MG63 (cell line): ENCODE data around the gene TCEA2. TPM values are rescaled to one million over a fixed set of nuclear protein-coding genes. Genes with fewer than 3 reads are reported as not detected.
A peak's percentile ranks its signal among the peaks of the same experiment; 100 is the strongest.

Experiments used
- DNase-seq: peaks from one replicate; pipeline ENCODE4 v3.0.0-alpha.2; 2020
- H3K27me3 ChIP-seq: fragments of 250-450 bp; sonication (Bioruptor Pico); 2 replicates; pipeline ENCODE4 v1.5.1; 2020; ENCODE audit warnings: mild to moderate bottlenecking, moderate library complexity
- H3K36me3 ChIP-seq: fragments of 250-450 bp; sonication (Bioruptor Pico); 2 replicates; pipeline ENCODE4 v1.5.1; 2020; ENCODE audit warnings: mild to moderate bottlenecking, moderate library complexity
- H3K4me3 ChIP-seq: fragments of 250-450 bp; sonication (Bioruptor Pico); 2 replicates; pipeline ENCODE4 v1.5.1; 2020; ENCODE audit warnings: mild to moderate bottlenecking, moderate library complexity
- H3K9me3 ChIP-seq: fragments of 250-450 bp; sonication (Bioruptor Pico); 2 replicates; pipeline ENCODE4 v1.5.1; 2020; ENCODE audit warnings: mild to moderate bottlenecking, moderate library complexity
- total RNA-seq: library from RNA; depleted of rRNA; stranded (reverse); fragments of >200 nt; shearing (Covaris generic); gene quantifications from 2 replicates; pipeline ENCODE4 v1.2.3, GENCODE V29; 2014; ENCODE audit warnings: low replicate concordance; rRNA removed

The TCEA2 gene
- total RNA-seq, result 37.8 and 48.0 TPM in 2 replicates

DNA sequence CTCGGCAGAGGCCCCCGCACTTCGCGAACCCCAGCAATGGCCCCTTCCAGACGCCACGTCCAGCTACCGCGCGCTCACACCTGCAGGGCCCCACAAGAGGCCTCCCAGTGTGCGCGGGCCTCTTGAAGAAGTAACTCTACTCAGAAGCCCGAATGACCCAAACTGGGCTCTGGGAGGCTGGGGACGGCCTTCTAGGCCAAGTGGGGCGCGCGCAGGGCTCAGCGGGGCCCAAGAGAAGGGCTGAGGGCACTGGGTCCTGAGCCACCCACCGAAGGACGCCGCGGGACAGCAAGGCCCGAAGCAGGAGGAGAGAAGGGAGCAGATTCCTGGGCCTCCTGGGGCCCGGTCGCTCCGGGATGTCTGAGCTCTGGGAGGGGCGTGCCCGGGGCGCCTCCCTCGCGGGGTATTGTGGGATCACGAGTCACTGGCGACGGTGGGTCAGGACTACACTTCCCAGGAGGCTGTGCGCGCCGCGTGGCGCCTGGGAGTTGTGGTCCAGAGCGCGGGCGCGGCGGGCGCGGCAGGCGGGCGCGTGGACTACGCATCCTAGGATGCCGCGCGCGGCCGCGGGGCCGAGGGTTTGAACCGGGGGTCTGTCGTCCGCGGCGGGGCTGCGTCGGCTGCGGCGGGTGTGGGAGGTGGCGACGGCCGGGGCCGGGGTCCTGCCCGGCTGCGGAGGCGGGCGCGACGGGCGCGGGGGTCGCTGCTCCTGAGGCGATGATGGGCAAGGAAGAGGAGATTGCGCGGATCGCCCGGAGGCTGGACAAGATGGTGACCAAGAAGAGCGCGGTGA lies at the start of gene TCEA2:
Gene TCEA2 (plus strand): TSS at position 603 of the 793 bp plus-strand sequence. CDS start 115 bp downstream, at position 718.
- H3K9me3 ChIP-seq, result no peaks in the 10 kb centered on the region
- H3K27me3 ChIP-seq, result no peaks in the 10 kb centered on the region
- H3K36me3 ChIP-seq, result peaks cover 6% of the 10 kb centered on the region
- peak within 1 kb of the TSS; percentile 93 for H3K4me3 ChIP-seq
- DNase-seq, result peak; percentile 99

DNA sequence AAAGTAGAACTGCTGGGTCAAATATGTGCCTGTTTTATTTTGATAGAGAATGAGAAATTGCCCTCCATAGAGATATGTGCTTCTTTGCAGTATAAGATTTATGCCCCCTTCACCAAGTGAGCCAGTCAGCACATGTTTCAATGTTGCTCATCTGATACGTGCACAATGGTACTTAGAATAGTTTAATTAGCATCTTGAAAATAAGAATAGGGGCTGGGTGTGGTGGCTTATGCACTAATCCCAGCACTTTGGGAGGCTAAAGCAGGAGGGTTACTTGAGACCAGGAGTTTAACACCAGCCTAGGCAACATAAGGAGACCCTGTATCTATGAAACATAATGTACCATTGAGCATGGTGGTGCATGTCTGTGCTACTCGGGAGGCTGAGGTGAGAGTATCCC lies 47.4 kb upstream of the TCEA2 start:
- Histone ChIP-seq H3K9me3 (no peaks in the 10 kb centered on the region), H3K27me3 (no peaks in the 10 kb centered on the region), H3K4me3 (no peak overlapping the region), H3K36me3 (peaks cover 66% of the 10 kb centered on the region)
- no peak for DNase-seq

DNA sequence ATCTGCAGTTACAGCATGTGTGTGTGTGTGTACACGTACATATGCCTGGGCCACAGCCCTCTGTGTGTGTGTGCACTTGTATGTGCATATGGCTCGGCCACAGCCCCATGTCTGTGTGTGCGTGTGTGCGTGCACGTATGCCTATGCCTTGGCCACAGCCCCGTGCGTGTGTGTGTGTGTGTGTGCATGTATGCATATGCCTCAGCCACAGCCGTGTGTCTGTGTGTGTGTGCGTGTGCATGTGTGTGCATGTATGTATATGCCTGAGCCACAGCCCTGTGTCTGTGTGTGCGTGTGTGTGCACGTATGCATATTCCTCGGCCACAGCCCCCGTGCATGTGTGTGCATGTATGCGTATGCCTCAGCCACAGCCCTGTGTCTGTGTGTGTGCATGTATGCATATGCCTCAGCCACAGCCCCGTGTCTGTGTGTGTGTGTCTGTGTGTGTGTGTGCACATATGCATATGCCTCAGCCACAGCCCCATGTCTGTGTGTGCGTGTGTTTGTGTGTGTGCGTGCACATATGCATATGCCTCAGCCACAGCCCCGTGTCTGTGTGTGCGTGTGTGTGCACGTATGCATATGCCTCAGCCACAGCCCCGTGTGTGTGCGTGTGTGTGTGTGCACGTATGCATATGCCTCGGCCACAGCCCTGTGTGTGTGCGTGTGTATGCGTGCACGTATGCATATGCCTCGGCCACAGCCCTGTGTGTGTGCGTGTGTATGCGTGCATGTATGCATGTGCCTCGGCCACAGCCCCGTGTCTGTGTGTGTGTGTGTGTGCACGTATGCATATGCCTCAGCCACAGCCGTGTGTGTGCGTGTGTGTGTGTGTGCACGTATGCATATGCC lies 41.6 kb upstream of the TCEA2 start:
- Histone ChIP-seq H3K36me3 (peaks cover 81% of the 10 kb centered on the region), H3K4me3 (no peak overlapping the region), H3K9me3 (no peaks in the 10 kb centered on the region), H3K27me3 (no peaks in the 10 kb centered on the region)
- no peak for DNase-seq

DNA sequence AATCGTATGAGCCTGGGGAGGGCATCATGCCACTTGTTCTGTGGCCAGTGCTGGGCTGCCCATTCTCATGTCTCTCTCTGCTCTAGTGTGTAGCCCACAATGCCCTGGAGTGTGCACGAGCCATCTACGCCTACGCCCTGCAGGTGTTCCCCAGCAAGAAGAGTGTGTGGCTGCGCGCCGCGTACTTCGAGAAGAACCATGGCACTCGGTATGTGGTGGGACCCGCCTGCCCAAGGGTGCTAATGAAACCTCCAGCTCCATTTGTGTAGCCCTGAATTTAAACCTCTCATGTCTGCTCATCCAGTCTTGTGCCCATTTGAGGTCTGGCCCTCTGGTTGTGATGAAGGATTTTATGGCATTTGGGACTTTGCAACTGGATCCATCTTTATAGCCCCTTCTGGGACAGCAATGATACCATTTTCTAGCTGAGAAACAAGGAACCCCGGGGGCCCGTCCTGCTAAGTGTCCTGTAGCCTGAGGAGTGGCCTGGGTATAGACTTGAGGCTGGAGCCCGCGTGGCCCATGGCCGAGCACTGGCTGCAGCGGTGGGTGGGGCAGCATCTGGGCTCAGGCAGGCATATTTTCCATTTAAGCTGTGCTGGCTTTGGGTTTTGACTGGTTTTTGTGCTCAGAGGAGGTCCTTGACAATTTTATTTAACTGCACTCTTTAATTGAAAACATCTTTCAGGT lies 40.2 kb upstream of the TCEA2 start:
- no peaks in the 10 kb centered on the region for H3K9me3 ChIP-seq
- DNase-seq, result no peak
- H3K36me3 ChIP-seq, result peaks cover 88% of the 10 kb centered on the region
- H3K27me3 ChIP-seq, result no peaks in the 10 kb centered on the region
- no peak overlapping the region for H3K4me3 ChIP-seq

DNA sequence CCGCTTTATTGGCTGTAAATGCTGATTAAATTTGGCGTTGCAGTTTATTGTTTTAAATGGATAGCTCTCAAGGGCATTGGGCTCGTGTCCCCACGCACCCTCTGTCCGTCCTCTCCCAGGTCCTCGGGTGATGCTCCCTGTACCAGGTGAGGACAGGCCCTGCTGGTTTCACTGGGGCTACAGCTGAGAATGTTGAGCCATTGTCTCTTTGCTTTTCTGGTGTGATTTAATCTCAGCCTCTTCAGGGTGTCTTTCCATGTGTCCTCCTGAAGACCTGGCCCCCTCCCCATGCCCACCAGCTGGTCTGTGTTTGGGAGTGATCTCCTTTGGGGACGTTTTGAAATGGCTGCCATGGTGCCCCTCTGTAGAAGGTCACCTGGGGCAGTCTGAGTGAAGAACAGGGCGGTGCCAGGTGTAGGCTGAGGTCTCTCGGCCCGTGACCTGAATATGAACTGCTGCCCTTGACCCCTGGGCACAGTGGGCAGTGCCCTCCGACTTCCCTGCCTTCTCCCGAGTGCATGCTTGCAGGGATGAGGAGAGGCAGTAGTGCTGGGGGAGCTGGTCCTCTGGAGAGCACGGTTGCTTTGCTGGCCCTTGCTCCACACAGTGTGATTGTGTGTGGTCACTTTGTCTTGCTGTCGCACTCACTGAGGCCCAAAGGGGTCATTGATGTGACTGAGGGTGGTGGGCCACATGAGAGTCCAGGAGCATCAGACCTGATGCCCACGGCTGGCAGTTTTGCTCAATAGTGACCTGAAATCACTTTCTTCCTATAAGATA lies 39.4 kb upstream of the TCEA2 start:
- H3K27me3 ChIP-seq, result no peaks in the 10 kb centered on the region
- no peak overlapping the region for H3K4me3 ChIP-seq
- no peak for DNase-seq
- H3K9me3 ChIP-seq, result no peaks in the 10 kb centered on the region
- H3K36me3 ChIP-seq, result peaks cover 85% of the 10 kb centered on the region

DNA sequence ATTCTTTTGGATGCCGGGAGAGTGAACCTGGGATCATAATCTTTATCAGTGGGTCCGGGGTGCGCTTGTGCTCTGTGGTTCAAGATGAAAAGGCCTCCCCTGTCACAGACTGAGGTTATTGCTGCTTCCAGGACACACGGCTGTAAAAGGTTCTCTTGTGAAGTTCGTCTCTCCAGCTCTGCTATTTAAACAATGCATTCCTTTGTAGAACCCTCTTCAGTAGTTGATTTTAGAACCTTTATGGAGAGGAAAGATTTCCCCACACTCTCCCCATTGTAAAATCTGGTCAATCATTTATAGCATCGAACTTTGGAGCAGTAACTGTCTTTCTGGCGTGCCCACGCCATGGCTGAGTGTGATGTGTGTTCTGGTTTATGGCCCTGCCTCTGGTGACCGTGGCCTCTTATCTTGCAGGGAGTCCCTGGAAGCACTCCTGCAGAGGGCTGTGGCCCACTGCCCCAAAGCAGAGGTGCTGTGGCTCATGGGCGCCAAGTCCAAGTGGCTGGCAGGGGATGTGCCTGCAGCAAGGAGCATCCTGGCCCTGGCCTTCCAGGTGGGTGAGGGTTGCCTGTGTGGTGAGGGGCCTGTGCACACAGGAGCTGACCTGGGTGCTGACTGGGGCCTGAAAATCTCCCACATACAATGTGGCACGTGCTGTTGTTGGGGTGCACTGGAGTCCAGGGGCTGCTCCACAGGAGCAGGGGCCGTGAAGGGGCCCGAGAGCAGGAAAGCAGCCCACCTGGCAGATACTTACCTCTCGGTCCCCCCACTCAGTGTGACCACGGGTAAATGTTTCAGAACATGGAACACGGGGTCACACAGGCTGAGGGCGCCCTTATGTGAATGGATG lies 38.6 kb upstream of the TCEA2 start:
- no peak overlapping the region for H3K4me3 ChIP-seq
- DNase-seq, result no peak
- no peaks in the 10 kb centered on the region for H3K27me3 ChIP-seq
- peaks cover 86% of the 10 kb centered on the region for H3K36me3 ChIP-seq
- H3K9me3 ChIP-seq, result no peaks in the 10 kb centered on the region

DNA sequence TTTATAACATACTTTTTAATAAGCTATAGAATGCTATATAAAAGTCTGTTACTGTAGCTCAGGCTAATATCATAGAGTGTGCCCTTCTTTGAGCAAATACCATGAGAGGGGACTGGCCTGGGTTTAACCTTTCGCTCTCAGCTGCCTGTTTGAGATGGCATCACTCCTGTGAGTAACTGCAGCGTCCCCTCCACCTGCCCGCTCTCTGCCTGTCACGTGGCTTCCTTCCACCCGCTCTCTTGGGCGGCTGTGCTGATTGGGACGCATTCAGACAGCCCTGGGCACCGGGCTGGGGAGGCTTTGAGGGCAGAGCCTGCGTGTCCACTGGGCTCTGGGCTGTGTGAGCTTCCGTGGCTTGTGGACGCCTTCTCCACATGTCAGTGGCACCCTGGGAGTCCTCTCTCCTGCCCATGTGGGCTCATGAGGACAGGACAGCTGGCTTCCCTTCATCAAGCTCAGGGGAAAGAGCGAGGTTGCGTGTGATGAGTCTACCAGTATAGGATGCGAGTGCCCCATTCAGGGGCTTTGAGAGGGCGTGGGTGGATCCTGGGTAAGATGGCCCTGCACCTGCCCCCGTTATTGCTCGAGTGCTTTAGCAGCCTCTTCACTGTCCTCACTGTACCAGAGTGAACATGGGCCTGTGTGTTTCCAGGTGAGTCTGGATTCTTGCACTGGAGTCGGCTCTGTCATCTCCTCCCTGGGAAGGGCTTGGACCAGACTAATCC lies 37.7 kb upstream of the TCEA2 start:
- no peak overlapping the region for H3K4me3 ChIP-seq
- DNase-seq, result no peak
- H3K27me3 ChIP-seq, result no peaks in the 10 kb centered on the region
- H3K36me3 ChIP-seq, result peaks cover 82% of the 10 kb centered on the region
- no peaks in the 10 kb centered on the region for H3K9me3 ChIP-seq

DNA sequence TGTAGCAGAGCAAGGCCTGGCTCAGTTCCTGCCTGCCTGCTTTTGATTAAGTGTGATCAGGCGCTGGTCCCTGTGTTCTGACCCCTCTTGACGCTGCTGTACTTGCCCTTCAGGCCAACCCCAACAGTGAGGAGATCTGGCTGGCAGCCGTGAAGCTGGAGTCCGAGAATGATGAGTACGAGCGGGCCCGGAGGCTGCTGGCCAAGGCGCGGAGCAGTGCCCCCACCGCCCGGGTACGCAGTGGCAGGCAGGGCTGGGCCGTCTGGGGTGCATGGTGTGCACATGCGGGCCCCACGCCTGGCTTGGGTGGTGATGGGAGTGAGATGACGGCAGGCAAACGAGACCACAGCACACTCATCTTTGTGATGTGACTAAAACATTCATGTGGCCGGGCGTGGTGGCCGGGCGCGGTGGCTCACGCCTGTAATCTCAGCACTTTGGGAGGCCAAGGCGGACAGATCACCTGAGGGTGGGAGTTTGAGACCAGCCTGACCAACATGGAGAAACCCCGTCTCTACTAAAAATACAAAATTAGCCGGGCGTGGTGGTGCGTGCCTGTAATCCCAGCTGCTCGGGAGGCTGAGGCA lies 37.1 kb upstream of the TCEA2 start:
- H3K27me3 ChIP-seq, result no peaks in the 10 kb centered on the region
- no peaks in the 10 kb centered on the region for H3K9me3 ChIP-seq
- DNase-seq, result no peak
- peaks cover 85% of the 10 kb centered on the region for H3K36me3 ChIP-seq
- no peak overlapping the region for H3K4me3 ChIP-seq

DNA sequence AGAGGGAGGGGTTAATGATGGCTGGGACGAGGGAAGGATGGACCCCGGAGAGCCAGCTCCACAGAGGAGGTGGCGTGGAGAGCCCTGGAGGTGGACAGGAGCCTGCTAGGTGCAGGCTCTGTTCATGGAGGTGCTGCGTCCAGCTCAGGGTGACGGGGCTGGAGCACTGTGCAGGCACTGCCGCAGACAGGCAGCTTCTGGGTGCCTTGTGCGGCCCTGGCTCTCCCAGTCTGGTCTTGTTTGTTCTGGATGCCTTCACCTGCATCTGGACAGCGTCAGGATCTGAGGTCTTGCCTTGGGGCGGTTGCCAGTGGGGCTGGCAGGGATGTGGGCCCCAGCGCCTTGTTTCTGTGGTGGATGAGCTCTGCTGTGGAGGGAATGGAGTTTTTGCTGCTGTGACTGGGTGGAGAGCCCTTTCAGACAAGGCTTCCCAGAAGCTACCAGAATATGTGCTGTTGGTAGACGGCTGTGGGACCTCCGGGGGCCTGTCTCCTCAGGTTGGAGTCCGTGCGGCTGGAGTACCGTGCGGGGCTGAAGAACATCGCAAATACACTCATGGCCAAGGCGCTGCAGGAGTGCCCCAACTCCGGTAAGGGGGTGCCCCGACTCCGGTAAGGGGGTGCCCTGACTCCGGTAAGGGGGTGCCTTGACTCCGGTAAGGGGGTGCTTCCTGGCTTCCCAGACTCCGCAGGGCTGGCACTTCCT lies 34.9 kb upstream of the TCEA2 start:
- Histone ChIP-seq H3K9me3 (no peaks in the 10 kb centered on the region), H3K27me3 (no peaks in the 10 kb centered on the region), H3K4me3 (no peak overlapping the region), H3K36me3 (peaks cover 79% of the 10 kb centered on the region)
- no peak for DNase-seq

DNA sequence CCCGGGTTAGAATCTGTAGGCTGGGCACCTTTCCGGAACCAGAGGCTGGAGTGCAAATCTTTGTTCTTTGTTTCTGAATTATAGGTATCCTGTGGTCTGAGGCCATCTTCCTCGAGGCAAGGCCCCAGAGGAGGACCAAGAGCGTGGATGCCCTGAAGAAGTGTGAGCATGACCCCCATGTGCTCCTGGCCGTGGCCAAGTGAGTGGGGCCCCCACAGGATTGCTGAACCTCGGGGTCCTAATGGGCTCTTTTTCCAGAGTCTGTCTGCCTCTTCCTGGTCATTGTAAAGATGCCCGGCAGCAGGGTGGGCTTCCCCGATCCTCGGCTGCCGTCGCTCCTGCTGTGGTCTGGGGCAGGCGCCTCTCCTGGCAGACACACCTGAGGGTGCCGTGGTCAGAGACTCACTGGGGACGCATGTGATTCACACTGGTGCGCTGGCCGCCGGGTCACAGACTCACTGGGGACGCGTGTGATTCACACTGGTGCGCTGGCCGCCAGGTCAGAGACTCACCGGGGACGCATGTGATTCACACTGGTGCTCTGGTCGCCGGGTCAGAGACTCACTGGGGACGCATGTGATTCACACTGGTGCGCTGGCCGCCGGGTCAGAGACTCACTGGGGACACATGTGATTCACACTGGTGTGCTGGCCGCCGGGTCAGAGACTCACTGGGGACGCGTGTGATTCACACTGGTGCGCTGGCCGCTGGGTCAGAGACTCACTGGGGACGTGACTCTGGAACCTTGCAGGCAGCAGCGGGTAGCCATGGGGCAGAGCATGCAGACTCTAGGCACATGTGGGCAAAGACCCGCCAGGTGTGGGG lies 33.5 kb upstream of the TCEA2 start:
- Histone ChIP-seq H3K9me3 (no peaks in the 10 kb centered on the region), H3K4me3 (no peak overlapping the region), H3K36me3 (peaks cover 72% of the 10 kb centered on the region), H3K27me3 (no peaks in the 10 kb centered on the region)
- DNase-seq, result no peak

DNA sequence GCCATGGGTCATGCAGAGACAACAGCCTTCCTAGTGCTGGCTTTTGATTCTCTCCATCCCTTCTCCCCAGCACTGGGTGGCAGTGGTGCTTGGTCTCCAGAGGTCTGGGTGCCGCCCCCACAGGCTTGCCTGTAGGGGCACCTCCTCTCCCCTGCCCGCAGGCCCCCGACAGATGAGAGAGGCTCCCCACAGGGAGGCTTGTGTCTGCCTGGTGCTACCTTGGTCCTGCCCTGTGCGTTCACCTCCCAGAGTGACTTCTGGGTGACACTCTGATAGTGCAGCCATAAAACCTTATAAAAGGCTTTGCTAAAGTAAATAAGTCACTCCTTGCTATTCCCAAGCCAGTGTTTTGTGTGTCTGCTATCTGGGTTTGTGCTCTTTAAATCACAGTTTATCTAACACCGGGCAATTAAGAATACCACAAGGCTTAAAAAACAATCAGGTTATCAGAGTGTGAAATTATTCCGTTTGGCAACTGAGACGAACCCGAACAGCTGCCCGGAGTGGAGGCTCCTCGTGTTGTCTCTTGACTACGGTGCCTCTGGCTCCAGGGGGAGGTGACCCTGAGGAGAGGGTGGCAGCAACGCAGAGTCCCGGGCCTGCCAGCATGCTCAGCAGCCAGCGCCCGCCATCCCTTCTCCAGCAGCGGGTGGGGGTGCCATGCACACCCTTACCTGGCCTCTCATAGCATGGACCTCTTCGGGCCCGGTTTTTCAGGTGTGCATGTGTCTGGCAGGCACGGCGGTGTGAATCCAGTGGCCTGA lies 32.4 kb upstream of the TCEA2 start:
- no peaks in the 10 kb centered on the region for H3K9me3 ChIP-seq
- DNase-seq, result no peak
- H3K36me3 ChIP-seq, result peaks cover 67% of the 10 kb centered on the region

DNA sequence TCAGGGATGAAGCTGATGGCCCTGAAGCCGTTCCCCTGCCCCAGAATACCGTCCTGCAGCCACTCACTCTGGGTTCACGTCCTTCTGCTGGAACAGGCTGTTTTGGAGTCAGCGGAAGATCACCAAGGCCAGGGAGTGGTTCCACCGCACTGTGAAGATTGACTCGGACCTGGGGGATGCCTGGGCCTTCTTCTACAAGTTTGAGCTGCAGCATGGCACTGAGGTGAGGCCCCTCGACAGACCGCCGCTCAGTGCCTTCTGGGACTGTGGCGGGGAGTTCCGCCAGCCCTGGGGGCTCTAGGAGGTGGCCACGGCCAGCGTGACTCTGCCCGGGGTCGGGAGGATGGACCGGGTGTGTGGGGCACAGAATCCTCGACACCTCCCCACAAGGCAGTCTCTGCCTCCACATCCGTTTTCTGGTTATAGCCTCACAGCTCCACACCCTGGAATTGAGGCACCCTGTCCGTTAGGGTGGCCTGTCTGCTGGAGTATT lies 31.1 kb upstream of the TCEA2 start:
- Histone ChIP-seq H3K36me3 (peaks cover 54% of the 10 kb centered on the region), H3K9me3 (no peaks in the 10 kb centered on the region), H3K4me3 (no peak overlapping the region), H3K27me3 (no peaks in the 10 kb centered on the region)
- DNase-seq, result no peak

More for the DNA sequence above, 32.4 kb upstream of the TCEA2 start:
- Histone ChIP-seq H3K27me3 (no peaks in the 10 kb centered on the region), H3K4me3 (no peak overlapping the region)
